CD14-positive monocyte (primary cell): ENCODE data around the gene ADCY1. TPM values are rescaled to one million over a fixed set of nuclear protein-coding genes. Genes with fewer than 3 reads are reported as not detected.
"Not testable (repeated sequence)": the region's sequence is repeated elsewhere in the genome, so short reads cannot be mapped to it uniquely, and the experiment has no call there.

ENCODE experiments used
- DNase-seq, 3 donors: peaks; one replicate each; pipeline ENCODE4 v3.0.0-alpha.2; 2011 to 2022
- H2AFZ ChIP-seq: 2 replicates; pipeline ENCODE4 v1.6.0; 2012; ENCODE audit warnings: mild to moderate bottlenecking, low read depth, low read length, inconsistent platforms; ENCODE audit not compliant: insufficient read depth, poor library complexity, severe bottlenecking
- H3K27ac ChIP-seq, 2 donors: 1 replicate in 1 of 2; 2 replicates in 1 of 2; pipeline ENCODE4 v1.5.1; 2012 to 2013; ENCODE audit warnings: low read length in 2 of 2, control low read depth in 1 of 2, inconsistent platforms in 1 of 2, low read depth in 1 of 2, mild to moderate bottlenecking in 1 of 2
- H3K27me3 ChIP-seq, 2 donors: one replicate each; pipeline versions ENCODE4 v1.6.0 to v1.6.1; 2011 to 2013; ENCODE audit warnings: low read length in 2 of 2; ENCODE audit not compliant: control insufficient read depth in 2 of 2, insufficient read depth in 2 of 2
- H3K36me3 ChIP-seq, 2 donors: replicated peaks in 1 of 2; 1 replicate in 1 of 2; 2 replicates in 1 of 2; pipeline versions ENCODE4 v1.5.1 to v1.6.1; 2012 to 2013; ENCODE audit warnings: low read length in 2 of 2, control low read depth in 1 of 2, inconsistent platforms in 1 of 2, mild to moderate bottlenecking in 1 of 2; ENCODE audit not compliant: insufficient read depth in 2 of 2, control insufficient read depth in 1 of 2
- H3K4me1 ChIP-seq, 2 donors: 1 replicate in 1 of 2; 2 replicates in 1 of 2; pipeline versions ENCODE4 v1.5.1 to v1.6.1; 2012 to 2013; ENCODE audit warnings: low read length in 2 of 2, control low read depth in 1 of 2, inconsistent platforms in 1 of 2, mild to moderate bottlenecking in 1 of 2, moderate library complexity in 1 of 2; ENCODE audit not compliant: insufficient read depth in 2 of 2, control insufficient read depth in 1 of 2
- H3K4me2 ChIP-seq: replicated peaks from 2 replicates; pipeline ENCODE3; 2012; ENCODE audit warnings: low read length, moderate library complexity, mild to moderate bottlenecking; ENCODE audit not compliant: poor library complexity, severe bottlenecking; ENCODE audit errors: extremely low read depth
- H3K4me3 ChIP-seq, 3 experiments: fragments of 200-600 bp in 1 of 3; sonication (generic) in 1 of 3; replicated peaks in 1 of 3; 1 replicate in 2 of 3; 2 replicates in 1 of 3; pipeline ENCODE4 v1.5.1; 2011 to 2013; ENCODE audit warnings: low read length in 3 of 3, mild to moderate bottlenecking in 3 of 3, control low read depth in 2 of 3, low read depth in 2 of 3, inconsistent platforms in 1 of 3, moderate library complexity in 1 of 3
- H3K79me2 ChIP-seq: 2 replicates; pipeline ENCODE4 v1.6.0; 2012; ENCODE audit warnings: mild to moderate bottlenecking, control low read depth, inconsistent platforms, low read length, moderate library complexity; ENCODE audit not compliant: insufficient read depth
- H3K9ac ChIP-seq: 2 replicates; pipeline ENCODE4 v1.6.0; 2017; ENCODE audit warnings: low read length, mild to moderate bottlenecking; ENCODE audit not compliant: insufficient read depth, poor library complexity, severe bottlenecking
- H3K9me3 ChIP-seq, 2 donors: replicated peaks in 1 of 2; 1 replicate in 1 of 2; 2 replicates in 1 of 2; pipeline versions ENCODE4 v1.5.1 to v1.6.1; 2012 to 2013; ENCODE audit warnings: low read length in 2 of 2, control low read depth in 1 of 2; ENCODE audit not compliant: control insufficient read depth in 1 of 2, insufficient read depth in 1 of 2
- H4K20me1 ChIP-seq: 2 replicates; pipeline ENCODE4 v1.6.0; 2012; ENCODE audit warnings: mild to moderate bottlenecking, low read length, control low read depth, moderate library complexity; ENCODE audit not compliant: insufficient read depth
- H3K27ac Mint-ChIP-seq, 7 donors: one replicate each; pipeline ENCODE4 v1.8.0; 2020; ENCODE audit warnings: mild to moderate bottlenecking in 7 of 7, mixed read lengths in 7 of 7, moderate library complexity in 6 of 7, inconsistent platforms in 2 of 7
- H3K27me3 Mint-ChIP-seq, 3 donors: one replicate each; pipeline ENCODE4 v1.8.0; 2021 to 2022; ENCODE audit warnings: low read depth in 3 of 3, mild to moderate bottlenecking in 3 of 3, mixed read lengths in 3 of 3, moderate library complexity in 3 of 3, inconsistent platforms in 1 of 3
- H3K36me3 Mint-ChIP-seq, 2 donors: one replicate each; pipeline ENCODE4 v1.8.0; 2020; ENCODE audit warnings: mixed read lengths in 2 of 2, inconsistent platforms in 1 of 2, mild to moderate bottlenecking in 1 of 2
- H3K4me1 Mint-ChIP-seq: one replicate; pipeline ENCODE4 v1.8.0; 2020; ENCODE audit warnings: mild to moderate bottlenecking, mixed read lengths
- H3K4me3 Mint-ChIP-seq, 2 donors: one replicate each; pipeline ENCODE4 v1.8.0; 2020; ENCODE audit warnings: mild to moderate bottlenecking in 2 of 2, mixed read lengths in 2 of 2, moderate library complexity in 1 of 2
- H3K9me3 Mint-ChIP-seq, 7 donors: one replicate each; pipeline ENCODE4 v1.8.0; 2020 to 2022; ENCODE audit warnings: mixed read lengths in 7 of 7, mild to moderate bottlenecking in 6 of 7, moderate library complexity in 6 of 7, inconsistent platforms in 2 of 7
- WGBS: methylation state at CpG from one replicate; pipeline ENCODE4 v1.1.5; 2013; ENCODE audit warnings: missing lambda C conversion rate; ENCODE audit not compliant: insufficient coverage; 5-methylcytosine and 5-hydroxymethylcytosine counted together
- intact Hi-C, 2 donors: fragments of 100-400 bp; cut with micrococcal nuclease; formaldehyde crosslinking; loops; one replicate each; pipeline versions ENCODE4 v1.15.0 to v1.15.1; 2023
- polyA plus RNA-seq, 3 donors: library from polyadenylated mRNA; depleted of rRNA in 1 of 3; unstranded in 2 of 3; stranded (reverse) in 1 of 3; fragments of 300-500 nt in 2 of 3; fragments of >200 nt in 1 of 3; fragmentation: Illumina TruSeq in 2 of 3; gene quantifications; 1 replicate in 2 of 3; 2 replicates in 1 of 3; pipeline ENCODE4 v1.2.3, GENCODE V29; 2012 to 2021
- TF ChIP-seq, protein P1 (sequence below): fragments of 200-600 bp; IDR thresholded peaks from one replicate; pipeline ENCODE4 v1.8.0; 2022; ENCODE audit warnings: antibody characterized with exemption, mild to moderate bottlenecking

Gene ADCY1
- polyA plus RNA-seq, 3 donors = 0.01 TPM; not detected in 2

DNA sequence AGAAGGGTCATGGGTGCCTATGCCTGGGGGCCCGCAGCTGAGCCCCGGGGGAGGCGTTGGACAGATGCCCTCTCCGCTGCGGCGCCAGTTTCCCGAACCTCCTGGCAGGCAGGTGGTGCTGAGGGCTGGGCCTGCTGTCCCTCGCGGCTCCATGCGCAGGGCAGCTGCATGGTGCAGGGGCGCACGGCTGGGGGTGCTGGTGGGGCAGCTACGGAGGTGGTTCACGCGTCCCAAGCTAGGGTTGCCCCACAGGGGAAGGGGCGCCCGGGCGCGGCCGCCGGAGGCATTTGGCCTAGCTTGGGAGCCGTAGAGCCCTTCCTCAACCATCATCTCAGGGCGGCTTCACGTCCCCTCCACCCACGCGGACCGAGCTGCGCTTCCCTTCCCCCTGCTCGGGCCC, 152.7 kb downstream of the ADCY1 start:
- H3K36me3 ChIP-seq = peaks cover 28 to 62% of the 10 kb centered on the region in 2 donors
- no peak overlapping the region for H3K27ac Mint-ChIP-seq
- H3K9ac ChIP-seq = no peak overlapping the region
- peaks cover 0 to 9% of the 10 kb centered on the region in 2 donors for H3K9me3 ChIP-seq
- H3K4me2 ChIP-seq = no peak overlapping the region
- TF ChIP-seq, protein P1, sequence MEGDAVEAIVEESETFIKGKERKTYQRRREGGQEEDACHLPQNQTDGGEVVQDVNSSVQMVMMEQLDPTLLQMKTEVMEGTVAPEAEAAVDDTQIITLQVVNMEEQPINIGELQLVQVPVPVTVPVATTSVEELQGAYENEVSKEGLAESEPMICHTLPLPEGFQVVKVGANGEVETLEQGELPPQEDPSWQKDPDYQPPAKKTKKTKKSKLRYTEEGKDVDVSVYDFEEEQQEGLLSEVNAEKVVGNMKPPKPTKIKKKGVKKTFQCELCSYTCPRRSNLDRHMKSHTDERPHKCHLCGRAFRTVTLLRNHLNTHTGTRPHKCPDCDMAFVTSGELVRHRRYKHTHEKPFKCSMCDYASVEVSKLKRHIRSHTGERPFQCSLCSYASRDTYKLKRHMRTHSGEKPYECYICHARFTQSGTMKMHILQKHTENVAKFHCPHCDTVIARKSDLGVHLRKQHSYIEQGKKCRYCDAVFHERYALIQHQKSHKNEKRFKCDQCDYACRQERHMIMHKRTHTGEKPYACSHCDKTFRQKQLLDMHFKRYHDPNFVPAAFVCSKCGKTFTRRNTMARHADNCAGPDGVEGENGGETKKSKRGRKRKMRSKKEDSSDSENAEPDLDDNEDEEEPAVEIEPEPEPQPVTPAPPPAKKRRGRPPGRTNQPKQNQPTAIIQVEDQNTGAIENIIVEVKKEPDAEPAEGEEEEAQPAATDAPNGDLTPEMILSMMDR = no peak
- H3K9me3 Mint-ChIP-seq = peaks cover 2 to 10% (median 5%) of the 10 kb centered on the region in 7 donors
- no peak overlapping the region for H3K4me3 ChIP-seq
- H3K4me1 Mint-ChIP-seq = no peaks in the 10 kb centered on the region
- DNase-seq = no peak
- H3K27ac ChIP-seq = no peak overlapping the region
- H3K27me3 Mint-ChIP-seq = peaks cover 0 to 2% (median 0%) of the 10 kb centered on the region in 3 donors
- H2AFZ ChIP-seq = no peak overlapping the region
- H4K20me1 ChIP-seq = no peaks in the 10 kb centered on the region
- WGBS = 96% methylated on average over 12 of the region's 29 CpGs
- H3K4me1 ChIP-seq = no peaks in the 10 kb centered on the region
- intact Hi-C loops = no loop called here
- H3K27me3 ChIP-seq = no peaks in the 10 kb centered on the region
- peaks cover 51 to 73% of the 10 kb centered on the region in 2 donors for H3K36me3 Mint-ChIP-seq
- no peaks in the 10 kb centered on the region for H3K79me2 ChIP-seq
- H3K4me3 Mint-ChIP-seq = no peak overlapping the region

GRCh38 chr7:45731692-45732443, 157.7 kb downstream of the ADCY1 start:
- peaks cover 17 to 28% of the 10 kb centered on the region in 2 donors for H3K36me3 ChIP-seq
- H3K4me2 ChIP-seq, H3K27me3 ChIP-seq, H3K79me2 ChIP-seq, H2AFZ ChIP-seq, DNase-seq, H3K4me1 ChIP-seq, H3K9ac ChIP-seq, H3K4me1 Mint-ChIP-seq, H3K9me3 Mint-ChIP-seq, H3K27me3 Mint-ChIP-seq, H3K9me3 ChIP-seq, intact Hi-C loops, H4K20me1 ChIP-seq, H3K27ac ChIP-seq, H3K27ac Mint-ChIP-seq, H3K4me3 Mint-ChIP-seq, H3K4me3 ChIP-seq: not testable (repeated sequence)
- H3K36me3 Mint-ChIP-seq = peaks cover 25 to 40% of the 10 kb centered on the region in 2 donors
- WGBS = no CpG with 5 or more reads among the region's 5 CpGs

DNA sequence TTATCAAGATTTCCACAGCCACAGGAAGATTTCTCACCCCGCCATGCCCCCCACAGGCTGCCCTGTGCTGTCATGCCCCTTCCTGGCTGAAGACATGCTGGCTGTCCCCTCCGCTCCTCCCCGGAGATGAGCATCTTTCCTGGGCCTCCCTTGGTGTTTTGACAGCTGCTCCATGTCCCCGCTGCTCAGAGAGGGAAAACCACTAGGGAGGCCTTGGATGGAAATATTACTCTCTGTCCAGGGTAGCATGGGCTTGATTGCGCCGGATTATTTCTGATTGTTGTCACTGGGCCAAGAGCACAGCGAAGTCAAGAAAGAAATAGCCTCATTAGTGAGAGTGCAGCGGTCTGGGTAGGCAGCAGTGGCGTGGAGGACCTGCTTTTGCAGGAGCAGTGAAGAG, 164.8 kb downstream of the ADCY1 start:
- H3K36me3 Mint-ChIP-seq = peaks cover 35 to 59% of the 10 kb centered on the region in 2 donors
- peaks cover 10 to 31% of the 10 kb centered on the region in 2 donors for H3K36me3 ChIP-seq
- H3K27me3 Mint-ChIP-seq, H3K9me3 ChIP-seq, H3K4me1 ChIP-seq, H3K9ac ChIP-seq, H4K20me1 ChIP-seq, H3K4me2 ChIP-seq, H3K4me3 Mint-ChIP-seq, intact Hi-C loops, H3K4me1 Mint-ChIP-seq, H3K79me2 ChIP-seq, H3K4me3 ChIP-seq, H3K27me3 ChIP-seq, H3K27ac ChIP-seq, DNase-seq, H2AFZ ChIP-seq: not testable (repeated sequence)
- H3K9me3 Mint-ChIP-seq = peaks cover 0 to 12% (median 2%) of the 10 kb centered on the region in 7 donors
- whole genome bisulfite sequencing = 98% methylated on average over 6 of the region's 9 CpGs
- H3K27ac Mint-ChIP-seq = peak overlapping the region in 1 of 7 donors; percentile 57

DNA sequence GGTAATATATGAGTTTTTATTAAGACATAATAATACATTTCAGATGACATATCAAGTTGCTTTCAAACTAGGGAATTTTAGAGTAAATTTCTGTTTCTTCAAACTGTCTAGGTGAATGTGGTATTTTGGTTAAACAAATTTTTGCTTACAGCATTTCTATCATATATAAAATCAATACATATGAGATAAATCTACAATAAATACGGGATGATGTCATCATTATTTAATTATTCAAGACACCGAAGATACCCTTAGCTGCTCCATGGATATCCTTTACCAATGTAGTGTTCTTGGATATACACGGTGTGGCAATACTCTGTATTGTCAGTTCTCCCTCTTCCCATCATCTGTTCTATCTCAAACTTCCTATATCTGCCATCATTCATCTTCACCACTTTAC, 166.4 kb downstream of the ADCY1 start:
- WGBS = no CpG with 5 or more reads among the region's 3 CpGs

More for the DNA sequence above, 166.4 kb downstream of the ADCY1 start:
- DNase-seq, H3K27ac ChIP-seq, H3K4me1 ChIP-seq, H3K4me2 ChIP-seq, H3K27me3 ChIP-seq, H3K4me3 Mint-ChIP-seq, H3K27me3 Mint-ChIP-seq, H3K27ac Mint-ChIP-seq, H3K4me1 Mint-ChIP-seq, H3K79me2 ChIP-seq, H3K4me3 ChIP-seq, intact Hi-C loops, H2AFZ ChIP-seq, H4K20me1 ChIP-seq, H3K9ac ChIP-seq, H3K9me3 ChIP-seq: not testable (repeated sequence)
- H3K36me3 ChIP-seq = peaks cover 12 to 32% of the 10 kb centered on the region in 2 donors
- peaks cover 0 to 12% (median 2%) of the 10 kb centered on the region in 7 donors for H3K9me3 Mint-ChIP-seq
- H3K36me3 Mint-ChIP-seq = peaks cover 42 to 73% of the 10 kb centered on the region in 2 donors
